AG09309 (cell line): Measurements from ENCODE around the gene LYPD8.

ENCODE experiments used
- DNase-seq: peaks from one replicate; pipeline ENCODE4 v3.0.0-alpha.2; 2010; ENCODE audit warnings: low read depth
- H3K4me3 ChIP-seq: 2 replicates; pipeline ENCODE4 v1.5.1; 2011; ENCODE audit warnings: mild to moderate bottlenecking, low read depth, low read length, moderate library complexity; ENCODE audit not compliant: control insufficient read depth
- TF ChIP-seq, protein P1 (sequence below): IDR thresholded peaks from 2 replicates; pipeline ENCODE4 v1.5.1; 2011; ENCODE audit warnings: mild to moderate bottlenecking, low read depth, low read length, inconsistent platforms; ENCODE audit not compliant: insufficient read depth, control insufficient read depth; ENCODE audit errors: missing control alignments

The LYPD8 gene

DNA sequence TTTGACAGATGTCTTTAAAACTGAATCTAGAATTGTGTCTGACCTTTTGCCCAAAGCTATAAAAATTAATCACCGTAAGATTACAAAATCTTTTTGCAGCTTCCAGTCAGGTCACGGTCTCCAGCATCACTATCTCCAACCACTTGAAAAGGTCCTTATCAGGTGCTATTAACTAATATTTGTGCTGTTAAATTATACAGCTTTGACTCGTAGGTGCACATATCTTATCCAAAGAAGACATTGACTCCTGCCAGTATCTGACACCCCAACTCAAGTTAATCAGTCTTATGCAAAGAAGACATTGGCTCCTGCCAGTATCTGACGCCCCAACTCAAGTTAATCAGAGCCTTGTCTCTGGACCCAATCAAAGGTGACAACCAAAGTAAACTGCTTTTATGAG, 19.9 kb upstream of the LYPD8 start:
- no peak overlapping the region for H3K4me3 ChIP-seq
- TF ChIP-seq, protein P1, sequence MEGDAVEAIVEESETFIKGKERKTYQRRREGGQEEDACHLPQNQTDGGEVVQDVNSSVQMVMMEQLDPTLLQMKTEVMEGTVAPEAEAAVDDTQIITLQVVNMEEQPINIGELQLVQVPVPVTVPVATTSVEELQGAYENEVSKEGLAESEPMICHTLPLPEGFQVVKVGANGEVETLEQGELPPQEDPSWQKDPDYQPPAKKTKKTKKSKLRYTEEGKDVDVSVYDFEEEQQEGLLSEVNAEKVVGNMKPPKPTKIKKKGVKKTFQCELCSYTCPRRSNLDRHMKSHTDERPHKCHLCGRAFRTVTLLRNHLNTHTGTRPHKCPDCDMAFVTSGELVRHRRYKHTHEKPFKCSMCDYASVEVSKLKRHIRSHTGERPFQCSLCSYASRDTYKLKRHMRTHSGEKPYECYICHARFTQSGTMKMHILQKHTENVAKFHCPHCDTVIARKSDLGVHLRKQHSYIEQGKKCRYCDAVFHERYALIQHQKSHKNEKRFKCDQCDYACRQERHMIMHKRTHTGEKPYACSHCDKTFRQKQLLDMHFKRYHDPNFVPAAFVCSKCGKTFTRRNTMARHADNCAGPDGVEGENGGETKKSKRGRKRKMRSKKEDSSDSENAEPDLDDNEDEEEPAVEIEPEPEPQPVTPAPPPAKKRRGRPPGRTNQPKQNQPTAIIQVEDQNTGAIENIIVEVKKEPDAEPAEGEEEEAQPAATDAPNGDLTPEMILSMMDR, result no peak
- no peak for DNase-seq

DNA sequence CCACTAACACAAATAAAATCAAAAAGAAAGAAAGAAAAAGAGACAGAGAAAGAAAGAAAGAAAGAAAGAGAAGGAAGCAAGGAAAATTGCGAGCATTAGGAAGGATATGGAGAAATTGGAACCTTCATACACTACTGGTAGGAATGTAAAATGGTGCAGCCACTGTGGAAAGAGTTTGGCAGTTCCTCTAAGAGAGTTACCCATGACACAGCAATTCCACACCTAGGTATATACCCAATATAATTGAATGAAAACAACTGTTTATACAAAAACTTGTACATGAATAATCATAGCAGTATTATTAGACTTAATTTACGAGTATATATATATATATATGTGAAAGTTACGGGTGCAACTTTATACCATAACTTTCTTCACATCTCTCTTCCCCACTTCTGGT, 4.1 kb upstream of the LYPD8 start:
- DNase-seq, result no peak
- TF ChIP-seq, protein P1, result no peak

DNA sequence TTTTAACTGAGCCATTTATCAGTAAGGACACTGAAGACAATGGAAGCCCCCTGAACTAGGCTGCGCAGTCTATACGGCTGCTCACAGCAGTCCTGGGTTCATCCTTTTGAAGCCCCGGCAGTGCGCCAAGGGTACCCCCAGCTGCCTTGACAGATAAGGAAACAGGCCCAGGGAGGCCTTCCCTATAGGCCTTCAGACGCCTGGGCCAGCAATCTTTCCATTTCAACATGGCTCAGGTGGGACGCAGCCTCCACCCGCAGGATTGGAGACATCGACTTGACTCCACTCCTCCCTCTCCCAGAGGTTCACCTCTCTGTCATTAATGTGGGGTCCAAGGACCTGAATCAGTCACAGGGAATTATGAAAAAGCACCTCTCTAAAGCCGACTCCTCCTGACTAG, 2.8 kb upstream of the LYPD8 start:
- no peak overlapping the region for H3K4me3 ChIP-seq
- TF ChIP-seq, protein P1, result no peak
- DNase-seq, result no peak

More for the DNA sequence above, 4.1 kb upstream of the LYPD8 start:
- H3K4me3 ChIP-seq, result no peak overlapping the region

DNA sequence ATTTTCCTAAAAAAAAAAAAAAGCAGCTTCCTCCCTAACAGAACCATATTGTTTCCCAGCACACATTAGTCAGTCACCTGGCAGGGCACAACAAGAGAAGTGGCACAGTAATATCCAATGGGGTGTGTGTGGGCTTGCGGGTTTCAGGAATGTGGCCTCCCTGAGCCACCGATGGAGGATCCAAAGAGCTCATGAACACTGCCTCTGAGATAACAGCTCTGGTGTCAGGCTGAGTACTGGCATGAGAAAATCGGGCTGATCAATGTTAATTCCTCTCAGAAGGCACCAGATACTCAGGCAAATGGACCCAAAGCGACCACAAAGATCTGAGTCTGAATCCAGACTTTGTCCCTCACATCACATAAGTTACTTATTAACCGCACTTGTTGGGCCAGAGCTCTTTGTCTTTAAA, 2.2 kb upstream of the LYPD8 start:
- no peak overlapping the region for H3K4me3 ChIP-seq
- TF ChIP-seq, protein P1, result no peak

DNA sequence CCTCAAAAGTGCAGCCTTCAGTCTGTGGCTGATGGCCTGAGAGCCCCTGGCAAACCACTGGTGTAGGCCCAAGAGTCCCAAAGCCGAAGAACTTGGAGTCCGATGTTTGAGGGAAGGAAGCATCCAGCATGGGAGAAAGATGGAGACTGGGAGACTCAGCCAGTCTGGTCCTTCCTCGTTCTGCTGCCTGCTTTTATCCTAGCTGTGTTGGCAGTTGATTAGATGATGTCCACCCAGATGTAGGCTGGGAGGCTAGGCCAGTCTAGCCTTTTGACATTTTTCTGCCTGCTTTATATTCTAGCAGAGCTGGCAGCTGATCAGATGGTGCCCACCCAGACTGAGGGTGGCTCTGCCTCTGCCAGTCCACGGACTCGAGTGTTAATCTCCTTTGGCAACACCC, 1.1 kb upstream of the LYPD8 start:
- no peak for DNase-seq
- no peak overlapping the region for H3K4me3 ChIP-seq
- TF ChIP-seq, protein P1, result no peak

More for the DNA sequence above, 2.2 kb upstream of the LYPD8 start:
- no peak for DNase-seq

DNA sequence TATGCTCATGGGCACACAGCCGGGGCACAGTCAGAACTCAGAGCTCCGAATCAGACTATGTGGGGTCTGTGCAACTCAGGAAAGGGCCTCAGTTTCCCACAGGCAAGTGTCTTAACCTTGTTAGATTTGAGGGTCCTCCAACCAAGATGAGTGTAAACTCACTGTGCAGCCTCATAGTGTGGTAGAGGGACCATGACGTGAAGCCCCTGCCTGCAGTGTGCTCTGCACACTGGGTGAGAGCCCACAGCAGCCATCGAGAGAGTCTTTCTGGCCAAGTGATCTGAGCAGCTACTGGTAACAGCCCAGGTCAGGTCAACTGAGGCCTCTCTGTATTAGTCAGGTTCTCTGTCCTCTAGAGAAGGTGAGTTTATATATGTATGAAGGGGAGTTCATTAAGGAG, 592 bp upstream of the LYPD8 start:
- TF ChIP-seq, protein P1, result no peak
- no peak for DNase-seq
- H3K4me3 ChIP-seq, result no peak overlapping the region

DNA sequence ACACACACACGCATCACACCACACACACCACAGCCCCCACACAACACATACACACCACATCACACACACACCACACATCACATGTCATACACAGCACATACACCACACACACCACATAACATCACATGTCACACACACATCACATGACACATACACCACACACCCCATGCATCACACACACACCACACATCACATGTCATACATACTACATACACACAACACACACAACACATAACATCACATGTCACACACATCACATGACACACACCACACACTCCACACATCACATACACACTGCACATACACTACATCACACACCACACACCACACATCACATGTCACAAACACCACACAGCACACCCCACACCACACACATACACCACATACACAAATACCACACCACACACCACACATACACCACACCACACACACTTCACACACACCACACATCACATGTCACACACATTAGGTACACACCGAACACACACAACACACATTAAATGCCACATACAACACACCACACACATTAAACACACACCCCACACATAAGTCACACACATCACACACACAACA, 1.8 kb downstream of the LYPD8 start:
- TF ChIP-seq, protein P1, result no peak
- no peak overlapping the region for H3K4me3 ChIP-seq

More for the DNA sequence above, 1.8 kb downstream of the LYPD8 start:
- DNase-seq, result no peak
